Body of pancreas (tissue), 4 donors: ENCODE results near the gene ABHD17A.

Experiments
- POLR2A ChIP-seq, 3 donors: fragments of 450-650 bp; IDR thresholded peaks; one replicate each; pipeline ENCODE4 v1.6.1; 2016; ENCODE audit warnings: antibody characterized with exemption in 3 of 3, mild to moderate bottlenecking in 2 of 3
- TF ChIP-seq, protein P1 (sequence below), 7 experiments: fragments of 450-650 bp in 4 of 7; fragments of 200-600 bp in 3 of 7; sonication (generic) in 3 of 7; IDR thresholded peaks; one replicate each; pipeline ENCODE4 v1.5.1; 2016 to 2019; ENCODE audit warnings: antibody characterized with exemption in 7 of 7

DNA sequence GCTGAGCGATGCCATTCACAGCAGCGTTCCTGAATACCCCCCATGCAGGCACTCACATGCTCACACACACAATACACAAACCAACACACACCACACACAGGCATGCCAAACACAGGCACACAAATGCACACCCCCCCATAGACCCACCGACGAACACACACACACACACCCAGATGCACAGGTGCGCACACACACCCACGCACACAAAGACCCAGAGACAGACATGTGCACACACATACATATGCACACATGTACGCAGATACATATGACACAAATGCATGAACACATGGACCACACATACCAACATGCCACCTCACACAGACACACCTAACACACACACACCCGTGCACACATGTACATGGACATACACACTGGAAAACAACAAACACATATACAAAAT, 48.6 kb upstream of the ABHD17A start:
- TF ChIP-seq, protein P1, sequence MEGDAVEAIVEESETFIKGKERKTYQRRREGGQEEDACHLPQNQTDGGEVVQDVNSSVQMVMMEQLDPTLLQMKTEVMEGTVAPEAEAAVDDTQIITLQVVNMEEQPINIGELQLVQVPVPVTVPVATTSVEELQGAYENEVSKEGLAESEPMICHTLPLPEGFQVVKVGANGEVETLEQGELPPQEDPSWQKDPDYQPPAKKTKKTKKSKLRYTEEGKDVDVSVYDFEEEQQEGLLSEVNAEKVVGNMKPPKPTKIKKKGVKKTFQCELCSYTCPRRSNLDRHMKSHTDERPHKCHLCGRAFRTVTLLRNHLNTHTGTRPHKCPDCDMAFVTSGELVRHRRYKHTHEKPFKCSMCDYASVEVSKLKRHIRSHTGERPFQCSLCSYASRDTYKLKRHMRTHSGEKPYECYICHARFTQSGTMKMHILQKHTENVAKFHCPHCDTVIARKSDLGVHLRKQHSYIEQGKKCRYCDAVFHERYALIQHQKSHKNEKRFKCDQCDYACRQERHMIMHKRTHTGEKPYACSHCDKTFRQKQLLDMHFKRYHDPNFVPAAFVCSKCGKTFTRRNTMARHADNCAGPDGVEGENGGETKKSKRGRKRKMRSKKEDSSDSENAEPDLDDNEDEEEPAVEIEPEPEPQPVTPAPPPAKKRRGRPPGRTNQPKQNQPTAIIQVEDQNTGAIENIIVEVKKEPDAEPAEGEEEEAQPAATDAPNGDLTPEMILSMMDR (IDR thresholded peaks at IDR 0.05) = no peak
- no peak for TF ChIP-seq POLR2A (IDR thresholded peaks at IDR 0.05)
